Colon (tissue), 2 donors: ENCODE data around the gene THRB.

Source experiments
- FAIRE-seq: peaks from 2 replicates; lab custom pipeline; 2012; peaks lifted over from hg19 to GRCh38; lab: Jason Lieb, UNC
- donor health status: control.
- donor health status: control.

Gene THRB

DNA sequence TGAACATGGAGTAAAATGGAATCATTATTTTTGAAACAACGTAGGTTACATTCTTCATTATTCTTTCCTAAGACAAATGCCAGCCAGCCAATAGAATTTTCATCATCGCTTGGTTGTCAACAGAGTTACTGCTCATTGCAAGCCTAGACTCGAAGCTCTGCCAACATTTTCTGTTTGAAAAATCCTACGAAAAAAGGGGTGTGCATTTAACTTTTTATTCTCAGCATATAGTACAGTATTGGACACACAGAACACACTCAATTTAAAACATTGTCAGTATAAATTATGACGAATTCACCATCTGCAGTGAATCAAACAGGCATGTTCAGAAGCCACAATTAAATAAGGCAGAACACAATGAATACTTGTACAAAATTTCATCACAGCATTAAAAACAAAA, 317.4 kb downstream of the THRB start:
- FAIRE-seq: no peak

DNA sequence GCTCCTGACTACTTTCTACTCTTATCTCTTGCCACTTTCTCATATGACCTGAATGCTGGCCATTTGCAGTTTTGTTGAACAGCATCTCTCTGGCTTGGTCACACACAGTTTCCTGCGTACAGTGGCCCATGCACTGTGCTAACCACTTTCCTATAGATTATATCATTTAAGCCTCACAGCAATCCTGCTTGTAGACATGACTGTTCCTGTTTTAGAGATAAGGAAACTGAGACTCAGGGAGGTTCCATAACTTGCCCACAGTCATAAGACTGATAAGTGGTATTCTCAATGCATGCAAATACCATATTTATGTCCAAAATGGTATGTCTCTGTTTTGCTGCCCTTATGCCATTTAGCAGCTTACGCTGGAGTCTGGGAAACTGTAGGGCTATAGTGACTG, 320.0 kb downstream of the THRB start:
- FAIRE-seq: no peak

DNA sequence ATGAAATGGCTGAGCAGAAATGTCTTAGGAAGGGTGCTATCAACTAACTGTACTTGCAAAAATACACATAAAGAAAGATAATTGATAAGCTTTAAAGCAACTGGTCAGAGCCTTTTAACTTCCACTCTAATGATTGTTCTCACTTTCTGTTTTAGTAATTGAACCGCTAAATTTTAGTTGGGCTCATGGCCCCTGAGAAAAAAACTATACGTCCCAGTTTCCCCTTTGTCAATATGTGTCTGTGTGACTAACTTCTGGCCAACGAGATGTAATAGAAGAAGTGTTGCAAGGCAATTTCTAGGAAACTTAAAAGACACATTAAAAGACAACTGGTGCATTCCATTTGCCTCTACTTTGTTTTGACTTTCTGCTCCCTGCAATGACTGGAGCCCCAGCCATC, 325.7 kb downstream of the THRB start:
- FAIRE-seq: no peak

DNA sequence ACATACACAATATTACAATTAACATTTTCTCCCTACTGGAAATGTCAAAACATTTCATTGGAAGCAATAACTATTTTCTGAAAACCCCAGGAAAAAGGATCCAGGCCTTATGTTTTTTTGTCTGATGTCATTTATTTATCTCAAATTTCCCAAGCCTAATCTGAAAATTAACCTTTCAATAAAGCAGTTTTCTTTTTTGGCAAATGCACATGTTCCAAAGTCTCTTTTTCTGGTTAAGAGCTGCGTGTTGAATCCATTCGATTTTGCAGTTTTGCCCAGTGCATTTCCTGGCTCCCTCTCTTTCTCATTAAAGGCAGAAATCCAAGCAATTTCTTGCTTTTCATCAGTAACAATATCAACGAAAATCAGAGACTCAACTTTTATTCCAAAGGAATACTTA, 327.2 kb downstream of the THRB start:
- no peak for FAIRE-seq

DNA sequence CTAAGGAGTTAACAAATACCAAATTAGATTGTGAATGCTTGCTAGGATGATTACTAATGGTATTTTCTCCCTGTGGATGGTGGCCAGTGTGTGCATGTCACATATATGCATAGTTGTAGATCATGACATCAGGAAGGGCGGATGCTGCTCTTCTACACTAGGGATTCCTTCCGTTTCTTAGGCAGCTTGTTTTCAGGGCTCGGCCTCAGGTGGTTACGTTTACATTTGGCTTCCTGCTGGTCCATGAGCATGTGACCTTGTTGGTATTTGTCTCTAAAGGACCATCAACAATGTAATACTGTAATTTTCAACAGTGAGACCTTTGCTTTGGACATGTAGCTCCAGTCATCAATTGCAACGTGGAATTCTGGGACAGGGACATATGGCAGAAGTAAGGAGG, 328.1 kb downstream of the THRB start:
- FAIRE-seq: no peak

DNA sequence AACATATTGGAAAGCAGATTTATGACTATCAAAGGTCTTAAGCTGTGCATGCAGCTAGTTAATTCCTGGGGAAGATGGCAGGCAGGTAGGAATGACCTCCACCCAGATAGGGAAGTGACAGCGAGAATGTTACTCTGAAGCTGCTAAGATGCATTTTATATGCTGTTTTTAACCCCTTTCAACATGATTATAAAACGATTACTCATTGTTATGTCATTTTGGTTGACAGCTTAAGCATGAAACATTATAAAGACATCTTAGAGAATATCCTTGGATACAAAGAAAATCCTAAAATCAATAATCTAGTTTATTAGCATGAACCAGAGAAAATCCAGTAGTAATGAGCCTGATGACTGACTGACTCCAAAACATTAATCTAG, 329.1 kb downstream of the THRB start:
- no peak for FAIRE-seq

DNA sequence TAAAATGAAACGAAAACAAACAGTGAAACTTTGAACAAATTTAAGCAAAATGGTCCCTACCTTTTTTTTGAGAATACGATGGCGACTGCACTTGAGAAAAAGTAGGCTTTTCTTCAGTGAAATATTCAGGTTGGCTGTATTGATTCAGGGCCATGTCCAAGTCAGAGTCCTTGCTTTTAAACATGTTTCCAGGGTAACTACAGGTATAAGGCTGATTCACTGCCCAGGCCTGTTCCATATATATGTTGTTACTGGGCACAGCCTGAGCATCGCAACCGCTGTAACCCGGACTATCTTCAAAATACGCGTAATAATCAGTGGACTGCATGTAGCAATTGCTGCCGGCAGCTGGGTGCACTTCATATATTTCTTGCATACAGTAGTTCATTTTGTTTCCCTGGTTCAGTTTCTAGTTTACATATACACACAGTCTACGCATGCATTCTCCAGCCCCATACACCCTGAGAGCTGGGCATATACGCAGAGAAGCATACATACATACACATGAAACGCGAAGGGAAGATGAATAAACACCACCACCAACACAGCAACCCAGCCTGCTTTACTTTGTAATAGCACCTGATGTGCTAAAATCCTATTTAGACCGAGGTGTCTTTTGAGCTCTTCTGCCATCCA, 329.6 kb downstream of the THRB start:
- no peak for FAIRE-seq

DNA sequence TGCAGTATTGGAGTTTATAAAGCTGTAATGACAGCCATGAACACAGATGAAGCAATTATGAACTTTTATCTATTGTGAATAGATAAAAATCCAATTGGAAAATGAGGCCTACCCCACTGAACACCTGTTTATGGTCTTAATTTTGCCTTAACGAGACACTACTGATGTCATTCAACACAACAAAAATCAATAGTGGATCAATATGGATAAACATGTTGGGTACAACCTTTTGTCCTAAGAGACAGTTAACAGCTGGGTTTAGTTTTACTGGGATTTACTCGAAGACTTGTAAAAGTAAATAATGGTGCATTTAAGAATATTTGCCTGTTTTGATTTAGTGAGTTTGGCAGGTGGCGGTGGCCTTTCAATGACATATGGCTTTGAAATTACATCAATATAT, 331.7 kb downstream of the THRB start:
- no peak for FAIRE-seq

DNA sequence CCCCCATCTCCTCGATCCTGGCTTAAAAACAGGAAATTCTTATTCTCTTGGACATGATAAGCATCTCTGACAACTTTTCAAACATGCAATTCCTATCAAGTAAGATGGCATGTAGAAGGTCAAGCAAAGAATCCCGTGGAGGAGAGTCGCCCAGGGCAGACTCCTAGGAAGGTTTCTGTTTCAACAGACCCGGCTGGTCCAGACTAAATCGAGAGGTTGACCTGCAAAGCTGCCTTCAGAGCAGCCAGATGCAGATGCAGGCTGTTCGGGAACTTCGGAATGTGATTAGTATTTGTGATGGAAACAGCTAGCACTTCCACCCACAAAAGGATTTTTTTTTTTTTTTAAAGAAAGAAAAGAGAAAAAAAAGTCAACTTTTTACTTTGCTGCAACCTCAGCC, 332.8 kb downstream of the THRB start:
- no peak for FAIRE-seq

DNA sequence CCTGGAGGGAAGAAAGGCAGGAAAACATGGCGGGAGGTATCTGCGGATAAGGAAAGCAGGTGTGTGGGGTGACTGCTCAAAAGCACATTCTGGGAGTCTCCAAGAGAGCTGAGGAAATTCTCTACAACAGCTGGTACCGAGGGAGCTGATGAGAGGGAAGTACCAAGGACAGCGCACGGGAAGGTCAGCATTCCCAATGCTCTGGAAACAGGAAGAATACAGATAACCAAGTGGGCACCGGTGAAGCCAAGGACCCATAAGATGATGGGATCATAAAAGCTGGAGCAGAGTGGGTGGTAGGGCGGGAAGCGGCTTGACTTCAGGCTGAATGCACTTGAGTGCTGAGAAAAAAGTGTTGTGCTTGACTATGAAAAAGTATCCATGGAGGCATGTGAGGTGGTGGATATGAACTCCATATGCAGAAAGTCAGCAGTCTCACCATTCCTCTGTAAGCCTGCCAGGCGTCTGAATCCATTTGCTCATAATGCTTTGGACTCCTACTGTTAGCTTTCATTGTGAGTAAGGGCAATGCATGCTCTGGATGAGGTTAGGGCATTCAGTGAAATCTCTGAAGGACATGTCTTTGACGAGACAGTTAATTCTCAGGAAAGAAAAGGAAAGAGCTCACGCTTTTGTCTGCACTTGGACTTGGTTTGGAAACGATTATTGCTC, 334.1 kb downstream of the THRB start:
- FAIRE-seq: no peak

DNA sequence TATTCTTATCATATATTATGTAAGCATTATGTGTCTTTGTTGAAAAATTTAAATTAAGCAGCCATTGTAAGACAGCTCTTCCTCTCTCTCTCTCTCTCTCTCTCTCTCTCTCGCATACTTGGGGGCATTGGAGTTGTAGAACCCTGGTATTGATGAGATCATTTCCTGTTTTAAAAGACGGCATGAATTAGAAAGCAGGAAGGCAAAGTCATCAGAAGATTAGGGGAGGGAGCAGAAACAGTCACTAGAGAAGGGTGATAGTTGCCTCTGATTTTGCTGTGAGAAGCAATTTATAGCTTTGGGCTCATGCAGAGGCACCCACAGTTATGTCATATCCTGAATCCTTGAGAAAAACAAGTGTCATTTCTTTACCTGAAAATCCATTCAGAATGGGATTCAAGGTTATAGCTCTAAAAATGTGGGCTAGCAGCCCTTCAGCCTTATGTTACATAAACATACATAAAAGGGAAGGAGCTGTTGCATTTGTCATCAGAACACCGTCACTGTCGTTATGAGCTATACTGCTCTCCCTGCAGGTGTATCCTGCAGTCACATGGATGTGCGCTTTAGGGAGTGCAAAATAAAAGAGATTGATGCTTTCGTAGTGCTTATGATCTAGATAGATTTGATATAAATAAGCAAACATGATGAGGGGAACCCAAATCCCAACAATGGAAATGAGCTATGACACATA, 335.7 kb downstream of the THRB start:
- FAIRE-seq: no peak

DNA sequence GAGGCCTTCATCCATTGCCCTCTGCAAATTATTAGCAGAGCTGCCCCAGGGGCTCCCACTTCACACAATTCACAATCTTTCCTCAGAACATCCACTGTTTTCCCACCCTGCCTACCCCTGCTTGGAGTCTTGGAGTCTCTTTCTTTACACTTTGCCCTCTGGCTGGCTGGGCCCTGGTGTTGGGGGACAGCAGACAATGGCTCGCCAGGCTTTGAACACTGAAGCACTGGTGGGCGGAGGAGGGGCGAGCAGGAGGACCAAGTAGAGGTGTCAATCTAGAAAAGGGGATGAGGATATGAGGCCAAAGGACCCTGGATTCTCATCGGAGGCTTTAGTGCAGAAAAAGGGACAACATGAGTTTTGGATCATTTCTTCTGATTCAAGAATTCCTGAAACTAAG, 337.5 kb downstream of the THRB start:
- no peak for FAIRE-seq

DNA sequence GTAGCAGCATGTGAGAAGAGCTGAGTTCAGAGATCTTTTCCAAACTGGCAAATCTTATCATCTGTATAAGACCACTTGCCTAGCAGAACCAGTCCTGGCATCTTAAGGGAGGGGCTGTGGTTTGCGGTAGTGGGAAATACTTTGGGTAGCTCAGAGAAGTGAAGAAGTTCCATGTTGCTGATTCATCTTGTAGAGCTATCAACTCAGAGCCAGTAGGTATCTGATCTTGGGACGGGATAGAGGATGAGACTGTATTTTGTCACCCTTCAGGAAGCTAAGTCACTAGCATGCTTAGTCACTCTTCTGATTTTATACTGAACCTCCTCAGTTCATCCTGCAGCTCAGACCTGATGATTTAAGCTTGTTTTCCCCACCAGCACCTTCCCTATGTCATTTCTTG, 338.2 kb downstream of the THRB start:
- no peak for FAIRE-seq

DNA sequence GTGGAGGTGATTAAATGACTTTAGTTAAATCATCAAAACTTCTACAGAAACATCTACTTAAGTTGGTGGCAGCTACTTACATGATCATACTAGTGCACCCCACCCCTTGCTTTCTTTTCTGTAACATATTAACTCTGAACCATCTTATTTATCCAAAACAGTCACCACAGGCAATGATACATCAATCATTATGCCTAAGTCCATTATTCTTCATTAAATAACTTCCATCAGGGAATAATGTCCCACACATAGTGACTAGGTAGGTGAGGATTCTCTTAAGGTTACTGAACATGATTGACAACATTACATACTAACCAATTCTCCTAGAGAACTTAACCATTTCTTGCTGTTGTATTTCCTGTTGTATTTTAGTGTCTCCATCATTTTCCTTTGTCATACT, 339.4 kb downstream of the THRB start:
- FAIRE-seq: no peak

DNA sequence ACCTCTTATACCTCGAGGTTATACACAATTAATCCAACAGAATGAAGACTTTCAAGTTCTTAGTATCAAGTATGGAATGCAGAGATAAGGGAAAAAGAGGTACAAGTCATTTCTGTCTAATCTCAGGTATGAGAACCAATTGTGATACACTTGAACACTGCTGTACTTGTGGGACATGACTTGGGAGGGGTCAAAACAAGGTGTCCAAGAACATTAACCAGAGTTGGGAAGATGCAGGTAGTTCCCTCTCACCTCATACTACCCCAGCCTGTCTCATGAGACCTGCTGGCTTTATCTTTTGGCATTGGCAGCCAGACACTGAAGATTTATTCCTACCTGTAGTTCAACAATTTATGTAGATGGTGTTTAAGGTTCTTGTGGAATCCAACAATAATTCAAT, 339.9 kb downstream of the THRB start:
- FAIRE-seq: no peak

DNA sequence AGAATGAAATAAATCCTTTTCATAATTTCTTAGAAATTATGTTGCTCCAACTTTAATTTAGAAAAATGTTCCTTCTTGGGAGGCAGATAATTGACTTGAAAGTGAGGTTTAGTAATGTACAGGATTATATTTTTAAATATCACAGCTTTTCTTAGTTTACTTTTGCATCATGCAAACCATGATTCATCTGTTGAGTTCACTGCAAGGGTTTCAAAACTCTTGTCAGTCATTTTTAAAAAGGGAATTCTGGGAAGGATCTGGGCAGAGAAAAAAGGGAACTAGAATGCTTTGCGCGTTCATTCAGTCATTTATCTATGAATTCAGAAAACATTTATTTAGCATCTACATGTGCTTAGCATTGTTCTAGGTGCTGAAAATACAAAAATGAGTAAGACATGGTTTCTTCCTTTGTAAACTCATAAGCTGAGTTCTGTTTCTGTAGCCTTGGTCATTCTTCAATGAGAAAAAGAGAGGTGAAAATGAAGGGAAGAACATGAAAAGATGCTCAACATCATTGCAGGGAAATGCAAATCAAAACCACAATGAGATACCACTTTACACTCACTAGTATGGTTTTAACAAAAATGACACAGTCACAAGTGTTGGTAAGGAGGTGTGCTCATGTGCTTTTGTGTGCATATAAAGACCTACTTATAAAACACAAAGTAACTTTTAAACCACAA, 340.5 kb downstream of the THRB start:
- FAIRE-seq: no peak

DNA sequence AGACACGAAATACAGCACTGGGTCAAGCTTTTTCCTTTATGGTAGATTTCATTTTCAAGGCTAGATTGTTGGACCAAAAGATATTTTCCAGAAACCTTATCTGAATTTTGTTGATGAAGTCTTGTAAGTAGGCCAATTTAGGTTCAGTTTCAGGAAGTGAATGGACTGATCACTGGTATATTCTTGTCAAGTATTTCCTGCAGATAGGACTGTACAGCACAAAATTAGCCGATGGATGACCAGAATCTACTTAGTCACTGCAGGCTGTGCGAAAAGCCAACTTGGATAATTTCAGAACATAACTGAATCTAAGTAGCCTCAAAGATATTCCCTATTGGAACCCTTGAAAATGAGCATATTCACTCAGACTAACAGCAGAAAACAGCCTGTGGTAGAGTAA, 343.1 kb downstream of the THRB start:
- no peak for FAIRE-seq

DNA sequence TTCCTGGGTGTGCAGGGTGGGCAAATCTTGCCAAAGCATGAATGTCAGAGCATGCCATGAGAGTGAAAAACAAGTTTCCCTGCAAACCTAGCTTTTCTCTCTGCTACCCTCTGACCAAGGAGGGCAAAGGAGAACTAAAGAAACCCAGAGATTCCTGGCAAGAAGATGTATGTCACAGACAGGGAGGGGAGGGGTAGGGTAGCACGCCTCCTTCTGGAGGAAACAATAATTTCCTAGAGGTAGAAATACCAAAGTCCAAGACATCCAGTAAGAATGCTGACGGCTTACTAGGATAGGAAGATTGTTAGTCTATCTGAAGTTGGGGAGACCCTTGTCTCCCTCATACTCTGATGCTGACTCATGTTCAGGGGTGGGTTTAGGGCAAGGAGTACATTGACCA, 345.6 kb downstream of the THRB start:
- FAIRE-seq: no peak

DNA sequence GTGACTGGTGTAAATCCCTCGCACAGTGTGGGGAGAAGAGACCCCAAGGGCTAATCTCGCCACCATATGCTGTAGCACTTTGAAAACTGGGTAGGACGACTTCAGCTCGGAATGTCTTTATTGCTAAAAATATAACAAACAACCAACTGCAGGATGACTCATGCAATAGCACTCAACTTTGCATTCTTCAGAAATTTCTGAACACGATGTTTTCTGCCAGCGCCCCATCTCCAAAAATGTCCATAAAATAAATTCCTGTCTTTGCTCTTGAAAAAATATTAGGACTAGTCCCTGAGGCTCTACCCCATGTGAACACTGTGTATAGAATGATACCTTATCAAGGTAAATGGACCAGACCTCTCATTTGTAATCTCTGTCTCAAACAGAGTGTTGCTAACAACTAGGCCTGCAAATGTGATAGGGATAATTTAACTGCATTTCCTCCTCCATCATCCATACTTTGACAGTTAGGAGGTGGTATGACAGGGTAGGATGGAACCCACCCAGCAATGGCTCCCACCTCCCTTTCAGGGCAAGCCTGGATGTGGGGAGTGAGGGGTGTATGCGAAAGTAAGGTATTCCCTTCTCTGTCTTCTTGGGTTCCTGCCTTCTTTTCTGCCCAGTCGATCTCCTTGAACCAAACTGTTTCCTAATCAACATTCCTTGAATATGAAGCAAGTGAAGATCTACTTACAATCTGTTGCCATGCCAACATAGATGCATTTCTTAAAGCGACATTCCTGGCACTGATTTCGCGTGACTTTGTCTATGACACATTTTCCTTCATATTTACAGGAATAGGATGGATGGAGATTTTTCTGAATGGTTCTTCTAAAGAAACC, 348.4 kb downstream of the THRB start:
- FAIRE-seq: no peak

DNA sequence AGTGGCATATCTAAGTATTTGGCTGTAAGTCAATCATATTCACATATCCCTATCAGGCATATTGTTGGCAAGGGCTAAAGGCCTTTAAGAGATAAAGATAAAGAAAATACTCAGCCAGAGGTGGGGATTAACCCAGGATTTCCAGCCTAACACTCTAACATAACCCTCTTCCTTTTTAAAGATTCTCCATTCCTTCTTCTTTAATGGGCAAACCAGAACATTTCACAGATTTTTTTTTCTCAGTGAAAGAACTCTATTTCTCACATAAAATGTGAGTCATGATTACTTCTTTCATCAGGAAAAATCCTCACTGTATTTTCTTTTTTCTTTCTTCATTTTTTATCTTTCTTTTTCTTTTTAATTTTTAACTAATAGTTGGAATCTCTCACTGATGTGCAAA, 349.2 kb downstream of the THRB start:
- FAIRE-seq: no peak

DNA sequence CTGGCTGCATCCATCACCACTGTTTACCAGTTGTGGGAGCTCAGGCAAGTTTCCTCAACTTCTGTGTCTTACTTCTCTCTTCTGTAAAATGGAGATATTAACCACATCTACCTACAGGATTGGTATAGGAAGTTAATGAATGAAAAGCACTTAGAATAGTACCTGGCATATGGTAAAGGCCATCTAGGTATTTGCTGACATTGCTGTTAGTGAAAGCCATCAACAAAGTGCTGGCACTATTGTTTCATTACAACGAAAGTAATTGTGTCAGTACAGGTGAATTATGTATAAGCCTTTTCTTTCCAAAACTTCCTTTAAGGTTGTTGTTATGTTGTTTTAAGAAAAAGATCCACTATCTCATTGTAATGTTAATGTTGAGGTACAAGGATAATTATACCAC, 352.5 kb downstream of the THRB start:
- FAIRE-seq: no peak

DNA sequence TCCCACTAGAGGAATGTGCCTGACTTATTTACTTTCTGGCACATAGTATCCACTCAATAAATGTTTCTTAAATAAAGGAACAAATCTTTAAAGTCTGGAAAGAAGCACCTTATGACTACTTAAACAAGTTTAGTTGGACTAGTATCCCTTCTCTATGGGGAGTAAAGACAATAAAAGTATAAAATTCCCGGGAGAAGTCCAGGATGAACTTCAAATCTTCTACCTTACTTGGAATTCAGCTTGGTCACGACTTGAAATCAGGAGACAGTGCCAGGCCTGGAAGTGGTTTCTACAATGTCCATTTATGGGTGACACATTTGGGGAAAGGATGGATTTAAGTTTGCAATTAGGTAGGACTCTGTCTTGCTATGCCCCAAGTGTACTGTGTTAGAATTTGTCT, 353.1 kb downstream of the THRB start:
- FAIRE-seq: no peak
